PC-3 (cell line): Measurements from ENCODE around the gene GPAM. TPM values are rescaled to one million over a fixed set of nuclear protein-coding genes. Genes with fewer than 3 reads are reported as not detected.

Source experiments
- ATAC-seq: fragments of 200-7000 bp; cut with Tn5 transposase; 2 replicates; pipeline ENCODE4 v1.9.1; 2020; ENCODE audit warnings: mild to moderate bottlenecking, moderate library complexity
- BruUV-seq: library from RNA; stranded (reverse); fragments of 400-500 nt; replicated peaks from 2 replicates; lab custom pipeline; 2021; lab: Mats Ljungman, UMichigan
- CTCF ChIA-PET: fragments of 300-600 bp; sonication (Branson Sonifier 250); formaldehyde crosslinking; loops from one replicate; lab custom pipeline; 2022; ENCODE audit warnings: antibody characterized with exemption; lab: Charles Lee
- POLR2A ChIA-PET: fragments of 300-600 bp; sonication (Branson Sonifier 250); formaldehyde crosslinking; loops from one replicate; lab custom pipeline; 2022; ENCODE audit warnings: antibody characterized with exemption; ENCODE audit not compliant: unreplicated experiment; lab: Charles Lee
- DNase-seq: peaks from one replicate; pipeline ENCODE4 v3.0.0-alpha.2; 2015
- H2AFZ ChIP-seq: fragments of 300-600 bp; sonication (generic); 2 replicates; pipeline ENCODE4 v1.6.0; 2016; ENCODE audit warnings: antibody characterized with exemption, low read length
- H3F3A ChIP-seq: fragments of 300-600 bp; sonication (generic); one replicate; pipeline ENCODE4 v1.6.0; 2017; ENCODE audit warnings: antibody characterized with exemption, low read length, control low read depth, mild to moderate bottlenecking; ENCODE audit not compliant: unreplicated experiment
- H3K27ac ChIP-seq: fragments of 300-600 bp; sonication (generic); 2 replicates; pipeline ENCODE4 v1.5.1; 2016; ENCODE audit warnings: mild to moderate bottlenecking, low read length
- H3K27me3 ChIP-seq: fragments of 300-600 bp; sonication (generic); 2 replicates; pipeline ENCODE4 v1.6.1; 2016; ENCODE audit warnings: low read length, mixed read lengths
- H3K36me3 ChIP-seq: fragments of 300-600 bp; sonication (generic); 2 replicates; pipeline ENCODE4 v1.6.1; 2016; ENCODE audit warnings: low read depth, mixed run types, low read length, mixed read lengths
- H3K4me1 ChIP-seq: fragments of 300-600 bp; sonication (generic); 2 replicates; pipeline ENCODE4 v1.5.1; 2016; ENCODE audit warnings: low read length; ENCODE audit not compliant: insufficient read depth
- H3K4me2 ChIP-seq: fragments of 300-600 bp; sonication (generic); 2 replicates; pipeline ENCODE4 v1.6.0; 2016; ENCODE audit warnings: low read length
- H3K4me3 ChIP-seq: fragments of 300-600 bp; sonication (generic); 2 replicates; pipeline ENCODE4 v1.5.1; 2016; ENCODE audit warnings: mild to moderate bottlenecking, low read length, mixed read lengths
- H3K79me2 ChIP-seq: fragments of 300-600 bp; sonication (generic); 2 replicates; pipeline ENCODE4 v1.6.1; 2017; ENCODE audit warnings: low read length, mixed read lengths
- H3K9ac ChIP-seq: fragments of 300-600 bp; sonication (generic); 2 replicates; pipeline ENCODE4 v1.6.0; 2016; ENCODE audit warnings: mild to moderate bottlenecking, low read length
- H3K9me2 ChIP-seq: fragments of 300-600 bp; sonication (generic); replicated peaks from 2 replicates; pipeline ENCODE4 v1.6.1; 2016; ENCODE audit warnings: mixed run types, low read length, mixed read lengths
- H3K9me3 ChIP-seq: fragments of 300-600 bp; sonication (generic); 2 replicates; pipeline ENCODE4 v1.6.1; 2016; ENCODE audit warnings: low read length, mixed read lengths
- H4K20me1 ChIP-seq: fragments of 300-600 bp; sonication (generic); 2 replicates; pipeline ENCODE4 v1.6.1; 2016; ENCODE audit warnings: low read length, mixed read lengths
- EZH2 ChIP-seq: fragments of 300-600 bp; sonication (generic); IDR thresholded peaks from one replicate; pipeline ENCODE4 v1.6.1; 2017; ENCODE audit warnings: antibody characterized with exemption, mild to moderate bottlenecking, low read length; ENCODE audit not compliant: unreplicated experiment
- EZH2phosphoT487 ChIP-seq: fragments of 300-600 bp; sonication (generic); IDR thresholded peaks from 2 replicates; pipeline ENCODE4 v1.6.1; 2018; ENCODE audit warnings: mild to moderate bottlenecking, antibody characterized with exemption, low read length, borderline replicate concordance
- intact Hi-C: fragments of 100-400 bp; cut with micrococcal nuclease; formaldehyde crosslinking; loops from 2 replicates; pipeline ENCODE4 v1.9.0; 2023
- total RNA-seq: library from RNA; depleted of rRNA; stranded (reverse); fragments of >200 nt; gene quantifications from 2 replicates; pipeline ENCODE4 v1.2.3, GENCODE V29; 2014
- TF ChIP-seq, protein P1 (sequence below): fragments of 300-600 bp; sonication (generic); conservative IDR thresholded peaks from 2 replicates; pipeline ENCODE4 v1.5.1; 2017; ENCODE audit warnings: antibody characterized with exemption, low read depth, mild to moderate bottlenecking, low read length

The GPAM gene
- total RNA-seq, 1 experiment from 2014 or later = 6.2 TPM

GRCh38 chr10:112136486-112137153, 46.9 kb downstream of the GPAM start:
- H3K9ac ChIP-seq = no peak overlapping the region
- H3F3A ChIP-seq = no peaks in the 10 kb centered on the region
- no peak overlapping the region for H3K27ac ChIP-seq
- no peaks in the 10 kb centered on the region for H3K9me2 ChIP-seq
- no peak for ATAC-seq
- H3K79me2 ChIP-seq = no peaks in the 10 kb centered on the region
- no peaks in the 10 kb centered on the region for H4K20me1 ChIP-seq
- no peak overlapping the region for H3K4me2 ChIP-seq
- H2AFZ ChIP-seq = no peak overlapping the region
- CTCF ChIA-PET = interaction anchor here (0.5 to 0.7 kb wide), 2 partner anchors 8 to 107 kb away, joined by 3 to 5 read pairs; no protein-coding TSS in a partner anchor
- POLR2A ChIA-PET = interaction anchor here (0.7 kb wide), 1 partner anchor 7 kb away, joined by 4 read pairs; no protein-coding TSS in a partner anchor
- 0 out of 2 replicates have a peak, but pooled peaks cover 3% of the 10 kb centered on the region for H3K4me1 ChIP-seq
- H3K9me3 ChIP-seq = no peaks in the 10 kb centered on the region
- no TSS peak for BruUV-seq
- H3K27me3 ChIP-seq = no peaks in the 10 kb centered on the region
- no peak for DNase-seq
- H3K4me3 ChIP-seq = no peak overlapping the region
- TF ChIP-seq, protein P1, sequence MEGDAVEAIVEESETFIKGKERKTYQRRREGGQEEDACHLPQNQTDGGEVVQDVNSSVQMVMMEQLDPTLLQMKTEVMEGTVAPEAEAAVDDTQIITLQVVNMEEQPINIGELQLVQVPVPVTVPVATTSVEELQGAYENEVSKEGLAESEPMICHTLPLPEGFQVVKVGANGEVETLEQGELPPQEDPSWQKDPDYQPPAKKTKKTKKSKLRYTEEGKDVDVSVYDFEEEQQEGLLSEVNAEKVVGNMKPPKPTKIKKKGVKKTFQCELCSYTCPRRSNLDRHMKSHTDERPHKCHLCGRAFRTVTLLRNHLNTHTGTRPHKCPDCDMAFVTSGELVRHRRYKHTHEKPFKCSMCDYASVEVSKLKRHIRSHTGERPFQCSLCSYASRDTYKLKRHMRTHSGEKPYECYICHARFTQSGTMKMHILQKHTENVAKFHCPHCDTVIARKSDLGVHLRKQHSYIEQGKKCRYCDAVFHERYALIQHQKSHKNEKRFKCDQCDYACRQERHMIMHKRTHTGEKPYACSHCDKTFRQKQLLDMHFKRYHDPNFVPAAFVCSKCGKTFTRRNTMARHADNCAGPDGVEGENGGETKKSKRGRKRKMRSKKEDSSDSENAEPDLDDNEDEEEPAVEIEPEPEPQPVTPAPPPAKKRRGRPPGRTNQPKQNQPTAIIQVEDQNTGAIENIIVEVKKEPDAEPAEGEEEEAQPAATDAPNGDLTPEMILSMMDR = no peak
- TF ChIP-seq EZH2phosphoT487 (no peak), EZH2 (no peak)
- intact Hi-C loops = no loop called here
- no peaks in the 10 kb centered on the region for H3K36me3 ChIP-seq

- H2AFZ ChIP-seq = no peak overlapping the region
- 0 out of 2 replicates have a peak, but pooled peaks cover 3% of the 10 kb centered on the region for H3K4me1 ChIP-seq
- no peaks in the 10 kb centered on the region for H3K9me3 ChIP-seq
- H4K20me1 ChIP-seq = no peaks in the 10 kb centered on the region
- ChIA-PET CTCF (no interaction called here), POLR2A (no interaction called here)
- no peak overlapping the region for H3K4me2 ChIP-seq
- TF ChIP-seq EZH2phosphoT487 = no peak
- TF ChIP-seq, protein P1 = no peak
- TF ChIP-seq EZH2 = no peak
- H3K4me3 ChIP-seq = no peak overlapping the region
- H3K27me3 ChIP-seq = no peaks in the 10 kb centered on the region
- no peak overlapping the region for H3K9ac ChIP-seq
- intact Hi-C loops = no loop called here
- BruUV-seq = no TSS peak
- DNase-seq (no peak), ATAC-seq (no peak)
- H3K9me2 ChIP-seq = no peaks in the 10 kb centered on the region
- no peaks in the 10 kb centered on the region for H3F3A ChIP-seq
- no peaks in the 10 kb centered on the region for H3K79me2 ChIP-seq
- H3K36me3 ChIP-seq = no peaks in the 10 kb centered on the region
- H3K27ac ChIP-seq = no peak overlapping the region
Observed at GRCh38 chr10:112135604-112136003, 48.0 kb downstream of the GPAM start.

DNA sequence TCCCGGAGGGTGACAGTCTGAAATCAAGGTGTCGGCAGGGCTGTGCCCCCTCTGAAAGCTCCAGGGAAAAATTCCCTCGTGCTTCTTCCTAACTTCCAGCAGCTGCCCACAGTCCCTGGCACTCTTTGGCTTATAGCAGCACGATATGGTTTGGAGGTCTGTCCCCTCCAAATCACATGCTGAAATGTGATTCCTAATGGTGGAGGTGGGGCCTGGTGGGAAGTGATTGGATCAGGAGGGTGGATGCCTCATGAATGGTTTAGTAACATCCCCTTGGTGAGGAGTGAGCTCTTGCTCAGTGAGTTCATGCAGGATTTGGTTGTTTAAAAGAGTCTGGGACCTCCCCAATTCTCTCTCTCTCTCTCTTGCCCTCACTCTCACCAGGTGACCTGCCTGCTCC, 51.1 kb downstream of the GPAM start:
- no peaks in the 10 kb centered on the region for H3K27me3 ChIP-seq
- H3K27ac ChIP-seq = no peak overlapping the region
- no peak overlapping the region for H2AFZ ChIP-seq
- no peaks in the 10 kb centered on the region for H3K79me2 ChIP-seq
- no peaks in the 10 kb centered on the region for H3K4me1 ChIP-seq
- H3F3A ChIP-seq = no peaks in the 10 kb centered on the region
- no peaks in the 10 kb centered on the region for H3K9me3 ChIP-seq
- H3K4me2 ChIP-seq = no peak overlapping the region
- no peak for DNase-seq
- ChIA-PET CTCF (no interaction called here), POLR2A (no interaction called here)
- no TSS peak for BruUV-seq
- H3K4me3 ChIP-seq = no peak overlapping the region
- H3K36me3 ChIP-seq = no peaks in the 10 kb centered on the region
- intact Hi-C loops = no loop called here
- ATAC-seq = no peak
- TF ChIP-seq EZH2phosphoT487 = no peak
- TF ChIP-seq, protein P1 = no peak
- H4K20me1 ChIP-seq = no peaks in the 10 kb centered on the region
- H3K9me2 ChIP-seq = no peaks in the 10 kb centered on the region
- H3K9ac ChIP-seq = no peak overlapping the region
